HG03432 (cell line): Measurements from ENCODE around the gene STAT4.

Source experiments
- ATAC-seq: cut with Tn5 transposase; IDR thresholded peaks from one replicate; pipeline ENCODE4 v1.9.1; 2021; ENCODE audit warnings: mild to moderate bottlenecking, moderate library complexity; ENCODE audit not compliant: unreplicated experiment

Gene STAT4

DNA sequence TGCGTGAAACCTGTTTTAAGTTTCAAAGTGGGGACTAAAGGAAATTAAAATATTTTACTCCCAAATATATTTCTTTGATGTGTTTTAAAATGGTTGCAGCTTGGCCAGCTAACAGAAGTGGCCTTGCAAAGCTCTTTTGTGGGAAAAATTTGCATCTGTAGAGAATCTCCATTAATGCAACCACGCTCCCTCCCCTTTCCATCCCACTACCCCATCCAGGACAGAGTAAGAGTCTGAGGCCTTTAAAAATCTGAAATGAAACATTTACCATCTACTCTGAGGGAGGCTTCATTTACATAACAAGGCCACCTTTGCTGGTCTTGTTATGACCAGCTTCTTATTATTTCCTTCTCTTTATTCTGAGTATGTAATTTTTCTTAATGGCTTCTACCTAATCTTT, 63.5 kb downstream of the STAT4 start:
- no peak for ATAC-seq

DNA sequence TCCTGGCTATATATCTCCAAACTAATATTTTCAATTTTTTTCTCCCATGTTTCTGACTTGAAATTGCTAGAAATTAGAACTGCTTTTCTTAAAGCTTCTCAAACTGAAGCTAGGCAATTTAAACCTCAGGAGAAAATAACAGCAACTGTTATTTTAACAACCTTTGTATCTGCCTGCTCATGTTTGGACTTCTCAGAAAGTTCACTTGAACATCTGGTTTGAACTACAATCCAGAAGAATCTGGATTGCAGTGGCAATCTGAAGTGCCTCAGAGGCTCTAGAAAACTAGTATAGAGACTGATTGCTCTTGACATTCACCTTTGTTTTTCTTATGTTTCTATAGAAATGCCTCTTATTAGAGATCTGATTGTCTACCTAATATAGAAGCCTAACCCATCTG, 64.1 kb downstream of the STAT4 start:
- ATAC-seq: no peak

DNA sequence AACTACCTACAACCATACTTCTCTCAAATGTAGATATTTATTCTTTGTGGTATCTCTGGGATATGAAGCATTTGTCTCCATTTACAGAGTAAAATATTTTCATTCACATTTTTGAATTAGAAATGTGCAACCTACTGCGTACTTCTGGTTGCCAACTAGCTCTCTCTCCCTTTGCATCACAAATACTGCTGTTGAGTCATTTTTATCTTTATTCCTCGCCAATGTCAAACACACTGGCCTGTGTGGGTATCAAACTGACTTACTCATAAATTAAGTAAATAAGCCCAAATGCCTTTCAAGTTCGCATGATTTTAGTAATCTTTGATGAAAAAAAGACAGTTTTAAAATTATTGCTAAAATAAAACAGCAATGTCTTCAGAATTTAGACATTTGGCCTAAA, 67.3 kb downstream of the STAT4 start:
- ATAC-seq: no peak

DNA sequence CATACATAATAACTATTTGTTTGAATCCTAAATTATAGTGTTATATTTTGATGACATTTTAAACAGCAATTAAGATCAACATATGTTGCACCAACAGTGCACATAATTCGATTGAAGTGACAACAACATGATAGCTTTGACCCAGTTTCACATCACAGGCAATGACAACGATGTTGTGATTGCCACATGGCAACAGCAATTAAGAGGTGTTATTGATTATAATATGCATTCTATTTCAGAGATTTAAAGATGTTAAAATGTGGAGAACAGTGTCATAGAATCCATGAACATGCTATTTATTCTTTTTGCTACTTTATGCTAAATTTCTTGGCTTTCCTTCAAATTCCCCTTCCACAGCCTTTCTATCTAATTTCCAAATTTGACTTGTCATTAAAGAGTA, 68.5 kb downstream of the STAT4 start:
- no peak for ATAC-seq

DNA sequence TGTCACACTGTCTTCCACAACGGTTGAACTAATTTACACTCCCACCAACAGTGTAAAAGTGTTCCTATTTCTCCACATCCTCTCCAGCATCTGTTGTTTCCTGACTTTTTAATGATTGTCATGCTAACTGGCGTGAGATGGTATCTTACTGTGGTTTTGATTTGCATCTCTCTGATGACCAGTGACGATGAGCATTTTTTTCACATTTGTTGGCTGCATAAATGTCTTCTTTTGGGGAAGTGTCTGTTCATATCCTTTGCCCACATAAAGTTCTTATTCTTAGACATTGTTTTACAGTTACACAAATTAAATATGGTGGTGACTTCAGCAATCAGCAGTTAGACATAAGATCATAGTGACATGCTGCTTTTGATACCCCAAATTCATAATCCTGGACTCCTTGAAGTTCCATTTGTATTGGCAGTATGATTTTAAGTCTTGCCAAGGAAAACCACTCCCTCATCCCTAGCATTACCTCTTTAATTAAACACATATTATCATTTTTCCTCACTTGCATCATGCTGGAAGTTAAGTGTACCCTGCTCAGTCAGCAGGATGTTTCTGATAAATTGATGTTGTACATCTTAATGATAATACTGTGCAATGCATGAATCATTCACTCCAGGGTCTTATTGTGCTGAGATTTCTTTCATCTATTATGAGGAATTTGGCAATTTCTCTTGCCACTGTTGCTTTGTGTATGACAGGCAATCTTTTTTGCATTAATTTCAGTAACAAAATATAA, 69.2 kb downstream of the STAT4 start:
- ATAC-seq: no peak

DNA sequence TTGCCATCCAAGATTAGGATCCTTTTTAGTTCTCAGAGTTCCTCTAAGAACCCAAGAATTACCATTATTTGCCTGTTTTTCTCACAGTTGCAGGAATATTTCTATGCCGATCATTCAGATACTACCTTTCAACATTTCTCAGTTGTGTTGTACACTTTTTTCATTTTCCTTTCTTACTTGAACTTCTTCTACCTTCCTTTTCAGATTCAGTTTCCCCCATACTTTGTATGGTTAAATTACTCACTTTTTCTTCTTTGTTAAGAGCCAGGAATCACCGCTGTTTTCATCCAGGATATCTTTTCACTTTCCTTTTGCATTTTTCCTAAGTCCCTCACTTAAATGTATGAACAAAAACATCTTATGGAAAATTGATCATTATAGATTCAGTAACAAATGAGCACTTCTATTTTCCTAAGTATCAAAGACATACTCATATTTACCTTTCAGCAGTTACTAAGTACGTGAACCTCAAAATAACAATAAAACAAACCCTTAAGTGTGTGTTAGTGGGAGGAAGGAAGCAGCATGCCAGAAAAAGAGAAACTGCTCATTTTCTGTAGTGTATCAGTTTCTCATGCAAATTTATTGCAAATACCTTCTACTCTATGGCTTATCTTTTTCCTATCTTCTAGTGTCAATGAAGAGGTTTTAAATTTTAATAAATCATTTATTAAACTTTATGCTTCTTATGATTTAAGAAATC, 72.5 kb downstream of the STAT4 start:
- ATAC-seq: peak; percentile 60

DNA sequence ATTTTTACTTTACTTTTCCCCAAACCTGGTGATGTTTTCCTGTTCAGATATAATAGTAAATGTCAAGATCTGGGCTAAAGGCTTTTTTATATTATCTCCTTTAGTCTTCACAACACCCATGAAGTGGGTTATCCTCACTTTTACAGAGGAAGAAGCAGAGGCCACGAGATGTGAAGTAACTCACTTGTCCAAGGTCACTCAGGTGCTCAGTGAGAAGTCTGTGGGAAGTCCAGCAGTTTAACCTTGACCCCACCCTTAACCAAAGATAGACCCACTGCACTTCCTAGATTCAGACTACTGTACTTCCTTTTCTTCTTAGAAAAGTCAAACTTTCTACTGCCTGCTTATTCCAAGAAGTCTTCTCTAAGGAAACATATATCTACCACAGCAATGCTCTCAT, 80.5 kb downstream of the STAT4 start:
- no peak for ATAC-seq

DNA sequence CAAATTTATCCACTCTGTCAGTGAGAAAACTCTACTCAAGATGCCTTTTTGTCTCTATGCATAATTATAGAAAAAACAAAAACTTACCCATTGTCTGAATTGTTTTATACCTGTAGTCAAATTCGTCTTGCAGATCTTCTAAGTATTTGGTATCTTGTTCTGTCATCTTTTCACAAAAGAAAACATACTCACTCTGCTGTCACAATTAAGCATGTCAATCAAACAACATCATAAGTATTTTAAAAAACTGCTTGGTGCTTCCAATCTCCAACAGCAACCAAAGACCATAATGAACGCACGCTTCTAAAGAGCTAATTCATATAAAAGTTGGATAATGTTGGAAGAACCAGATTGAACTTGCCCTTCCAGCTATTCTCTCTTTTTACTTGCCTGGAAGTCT, 81.2 kb downstream of the STAT4 start:
- ATAC-seq: no peak

DNA sequence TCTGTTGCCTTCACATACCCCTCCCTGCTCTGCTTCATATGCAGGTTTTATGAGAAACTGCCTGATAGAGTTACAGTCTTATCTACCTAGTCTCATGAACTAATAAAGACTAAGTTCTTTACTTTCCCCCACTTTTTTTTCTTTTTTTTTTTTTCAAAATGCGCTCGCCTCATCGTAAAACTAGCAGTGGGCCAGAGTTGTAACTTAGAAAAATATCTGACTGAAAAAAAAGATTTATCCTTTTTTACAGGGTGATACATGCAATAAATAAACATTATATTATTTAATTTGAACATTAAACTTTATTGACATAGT, 83.9 kb downstream of the STAT4 start:
- no peak for ATAC-seq

DNA sequence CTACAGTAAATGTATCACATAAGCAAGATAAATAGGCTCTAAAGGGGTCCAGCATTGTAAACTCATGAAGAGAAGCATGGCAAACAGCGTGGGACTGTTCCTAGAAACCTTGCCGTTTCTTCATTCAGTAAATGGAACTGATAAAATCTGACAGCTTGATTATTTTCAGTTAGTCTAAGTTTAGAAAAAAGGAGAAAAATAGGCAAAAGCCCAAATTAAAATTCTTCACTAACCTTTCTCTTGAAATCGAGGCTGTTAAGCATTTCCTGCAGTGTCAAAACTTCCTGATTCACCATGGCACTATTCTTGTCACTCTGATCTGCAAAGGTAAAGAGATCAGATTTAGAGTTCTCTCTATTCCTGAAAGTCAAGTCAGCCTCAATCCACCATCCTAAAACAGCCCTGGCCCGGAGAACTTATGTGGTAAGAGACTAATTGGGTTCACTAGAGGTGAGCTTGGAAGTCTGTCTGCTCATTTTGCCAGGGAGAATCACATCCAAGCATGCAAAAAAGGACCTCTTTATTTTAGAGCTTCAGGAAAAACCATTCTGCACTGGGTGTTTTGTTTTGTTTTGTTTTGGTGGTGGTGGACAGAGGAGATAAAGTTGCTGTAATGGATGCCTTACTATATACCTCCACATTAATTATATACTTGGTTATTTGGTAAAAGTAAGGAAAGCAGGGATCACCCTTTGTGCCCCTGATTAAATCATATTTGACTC, 84.4 kb downstream of the STAT4 start:
- ATAC-seq: no peak

DNA sequence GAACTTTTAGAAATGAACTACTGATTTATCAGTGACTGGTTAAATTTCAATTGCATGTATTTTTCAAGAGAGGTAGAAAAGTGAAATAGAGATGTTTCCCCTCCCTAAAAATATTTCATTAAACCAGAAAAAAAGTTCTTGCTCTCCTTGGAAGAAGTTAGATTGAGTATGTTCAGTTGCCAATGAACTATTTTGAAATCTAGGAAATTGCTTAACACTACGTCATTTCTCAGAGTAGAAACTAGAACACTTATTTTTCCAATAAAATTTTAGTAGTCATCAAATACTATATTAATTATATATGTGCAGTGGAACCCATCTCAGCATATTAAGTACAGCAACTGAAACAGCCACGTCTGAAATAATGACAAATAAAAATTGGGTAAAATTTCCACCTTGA, 85.0 kb downstream of the STAT4 start:
- no peak for ATAC-seq

DNA sequence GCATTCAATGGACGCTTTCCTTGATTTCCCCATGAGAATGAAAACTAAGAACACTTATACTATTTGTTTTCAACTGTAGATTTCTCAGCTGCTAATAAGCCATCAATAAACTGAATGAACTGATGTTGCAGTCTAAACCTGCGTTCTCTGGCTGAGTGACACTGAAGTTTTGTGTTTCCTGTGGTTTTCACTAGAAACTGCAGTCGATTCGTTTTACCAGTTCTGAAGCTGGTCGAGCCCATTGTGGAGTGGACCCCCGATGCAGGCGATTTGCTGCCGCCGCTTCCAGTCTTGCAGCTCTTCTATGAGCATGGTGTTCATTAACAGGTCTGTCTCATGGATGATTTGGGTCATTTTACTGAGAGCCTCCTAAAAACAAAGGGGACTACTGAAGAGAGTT, 86.2 kb downstream of the STAT4 start:
- no peak for ATAC-seq

DNA sequence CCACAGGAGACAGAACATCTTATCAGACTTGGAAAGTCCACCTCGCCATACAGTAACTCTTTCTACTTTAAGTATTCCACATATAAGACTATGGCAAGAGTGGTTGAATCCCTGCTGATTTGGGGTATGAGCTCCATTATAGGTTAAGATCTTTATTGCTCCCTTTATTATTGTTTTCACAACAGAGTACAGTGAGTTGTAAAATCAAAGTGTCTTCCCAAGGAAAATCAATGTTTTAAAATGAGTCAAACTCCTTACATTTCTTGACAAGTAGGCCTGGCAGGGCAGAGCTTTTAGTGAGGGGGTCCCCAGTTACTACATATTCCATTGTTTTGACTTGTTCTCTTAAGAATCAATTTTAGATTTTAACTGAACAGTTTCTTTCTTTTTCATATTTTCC, 87.2 kb downstream of the STAT4 start:
- no peak for ATAC-seq

DNA sequence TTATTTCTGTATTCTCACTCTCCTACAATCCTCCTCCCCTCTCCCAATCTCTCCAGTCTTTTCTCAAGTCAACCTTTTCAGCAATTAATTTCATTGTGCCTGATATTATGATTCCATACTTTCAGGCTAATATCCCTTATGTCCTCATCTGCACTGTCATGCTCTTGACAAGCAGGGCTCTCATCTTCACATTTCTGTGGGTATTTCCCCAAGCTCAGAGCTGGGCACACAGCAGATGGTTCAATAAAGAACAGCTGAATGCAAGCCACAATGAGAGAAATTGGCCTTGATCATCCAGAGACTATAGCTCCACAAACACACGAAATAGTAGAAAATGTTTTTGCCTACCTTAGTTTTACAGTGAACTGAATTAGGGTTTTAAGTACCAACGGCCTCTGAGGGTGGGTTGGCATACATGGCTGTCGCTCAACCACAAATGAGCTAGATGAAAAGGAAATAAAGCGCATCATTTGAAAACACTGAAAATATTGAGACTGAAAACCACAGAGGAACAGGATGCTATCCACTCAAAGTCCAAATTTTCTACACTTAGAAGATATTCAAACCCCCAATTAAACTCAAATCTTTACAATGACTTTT, 89.3 kb downstream of the STAT4 start:
- no peak for ATAC-seq

DNA sequence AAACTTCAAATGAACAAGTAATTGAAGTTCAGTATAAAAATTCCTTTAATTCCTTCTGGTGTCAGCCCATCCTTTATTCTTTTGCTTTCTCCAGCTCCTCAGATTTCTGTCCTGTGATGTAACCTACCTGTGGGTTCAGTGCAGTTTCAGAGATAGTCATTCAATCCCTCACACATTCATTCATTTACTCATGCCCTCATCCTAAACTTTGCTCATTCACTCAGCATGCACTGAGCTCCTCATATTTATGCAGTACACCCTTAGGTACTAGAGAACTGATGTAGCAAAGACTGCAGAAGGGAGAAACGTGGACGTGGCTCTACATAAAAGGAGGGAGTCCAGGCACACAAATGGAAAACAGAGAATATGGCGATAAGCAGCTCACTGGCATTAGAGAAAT, 91.5 kb downstream of the STAT4 start:
- ATAC-seq: no peak

DNA sequence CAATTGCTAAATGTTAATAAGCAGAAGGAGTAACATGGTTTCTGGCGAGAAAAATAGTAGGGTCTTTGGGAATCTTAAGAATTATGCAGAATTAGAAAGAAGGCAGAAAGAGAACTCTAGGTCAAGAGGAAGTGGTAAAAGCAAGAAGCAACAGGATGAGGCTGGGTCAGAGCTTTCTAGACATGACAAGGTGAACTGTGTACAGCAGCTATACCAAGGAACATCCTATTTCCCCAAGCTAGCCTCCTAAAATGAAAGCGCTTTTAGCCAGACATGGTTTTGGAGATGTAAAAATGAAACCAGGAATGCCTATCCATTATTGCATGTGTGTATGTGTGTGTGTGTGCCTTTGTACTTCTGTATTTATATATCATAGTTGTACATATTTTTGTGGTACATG, 94.6 kb downstream of the STAT4 start:
- ATAC-seq: no peak

DNA sequence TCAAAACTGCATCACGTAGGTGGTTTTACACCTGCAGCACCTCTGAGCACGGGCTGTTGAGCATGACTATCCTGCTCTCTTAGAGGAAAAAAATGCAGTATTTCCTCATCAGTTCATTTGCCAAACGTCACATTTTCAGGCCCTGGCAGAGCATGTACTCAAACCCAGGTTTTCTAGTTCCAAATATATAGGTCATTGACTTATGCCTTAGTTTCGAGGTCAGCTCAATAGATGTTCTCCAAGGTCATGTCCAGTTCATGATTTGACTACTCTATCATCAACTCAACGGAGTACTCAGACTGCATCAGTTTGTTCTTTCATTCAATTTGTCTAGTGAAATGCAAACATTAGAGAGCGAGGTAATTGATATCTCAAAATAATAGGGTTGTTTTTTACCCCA, 97.5 kb downstream of the STAT4 start:
- ATAC-seq: no peak

DNA sequence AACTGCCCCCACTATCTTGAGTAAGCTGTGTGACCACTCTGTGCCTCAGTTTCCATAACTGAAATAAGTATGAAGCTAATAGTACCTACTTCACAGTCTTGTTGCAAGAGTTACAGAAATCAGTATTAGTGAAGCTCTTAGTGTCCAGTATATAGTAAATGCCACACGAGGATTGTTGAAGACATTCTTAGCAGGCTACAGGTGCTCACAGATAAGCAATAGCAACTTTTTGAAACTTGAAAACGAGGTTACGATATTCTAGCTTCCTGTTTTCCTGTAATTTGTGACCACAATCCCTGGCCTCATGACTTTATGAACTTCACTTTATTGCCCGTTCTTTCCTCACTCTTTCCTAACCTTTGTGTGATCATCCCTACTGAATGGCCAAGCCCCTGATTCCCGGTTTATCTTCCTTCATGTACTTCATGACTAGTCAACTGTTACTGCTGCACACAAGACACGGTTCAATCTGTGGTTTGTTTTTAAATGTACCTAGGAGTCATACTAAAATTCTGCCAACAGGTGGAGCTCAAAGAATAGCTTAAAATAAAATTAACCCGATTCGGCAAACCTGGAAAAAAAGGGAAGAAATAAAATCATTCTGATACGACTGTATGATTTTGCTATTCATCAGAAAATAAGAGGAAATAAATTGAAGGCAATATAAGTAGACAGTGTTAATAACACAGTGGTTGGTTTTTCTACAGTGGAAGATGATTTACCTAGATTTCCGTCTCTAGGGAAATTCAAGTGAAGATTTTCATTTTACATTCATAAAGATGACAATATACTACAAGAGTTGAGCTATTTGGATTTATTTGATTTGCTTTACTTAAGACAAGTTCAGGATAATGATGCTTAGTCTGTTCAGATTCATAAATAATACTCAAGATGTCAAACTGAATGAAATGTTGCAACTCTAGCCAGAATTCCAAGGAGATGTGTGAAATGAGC, 98.7 kb downstream of the STAT4 start:
- ATAC-seq: peak; percentile 55

DNA sequence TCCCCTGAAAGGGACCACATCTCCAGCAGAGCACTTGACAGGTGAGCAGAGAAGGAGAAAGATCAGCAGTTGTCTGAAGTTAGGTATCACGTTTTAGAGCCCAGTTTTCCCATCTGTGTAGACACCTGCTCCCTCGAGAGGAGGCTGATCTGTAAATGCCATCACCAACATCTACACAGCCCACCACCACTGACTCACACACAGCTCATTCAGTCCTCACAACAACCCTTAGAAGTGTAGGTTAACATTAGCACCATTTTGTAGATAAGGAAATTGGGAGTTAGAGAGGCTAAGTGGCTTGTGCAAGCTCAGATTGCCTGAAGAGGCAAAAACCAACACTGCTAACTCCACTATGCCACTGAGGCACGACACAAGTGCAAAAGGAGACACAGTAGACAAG, 99.6 kb downstream of the STAT4 start:
- ATAC-seq: no peak

DNA sequence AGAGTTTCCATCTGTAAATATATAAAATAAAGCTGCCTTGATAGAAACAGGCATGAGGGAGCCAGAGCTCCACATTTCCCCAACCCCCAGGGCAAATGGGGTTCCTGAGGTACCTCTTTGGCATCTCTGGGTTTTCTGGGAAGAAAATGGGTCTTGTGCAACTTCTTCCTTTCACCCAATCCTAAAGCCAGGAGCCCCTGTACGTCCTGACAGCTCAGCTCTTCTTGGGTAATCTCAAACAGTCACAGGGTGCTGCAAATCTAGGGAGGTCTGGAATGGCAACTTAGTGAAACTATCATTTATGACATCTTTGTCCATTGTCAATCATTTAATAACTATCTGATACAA, 100.2 kb downstream of the STAT4 start:
- no peak for ATAC-seq
